ENCODE measurements around the gene TICAM2. TPM values are rescaled to one million over a fixed set of nuclear protein-coding genes. Genes with fewer than 3 reads are reported as not detected.

TICAM2 gene
- total and polyA plus RNA-seq, 2 experiments from 2014 or later, result 2.1 to 2.5 TPM

DNA sequence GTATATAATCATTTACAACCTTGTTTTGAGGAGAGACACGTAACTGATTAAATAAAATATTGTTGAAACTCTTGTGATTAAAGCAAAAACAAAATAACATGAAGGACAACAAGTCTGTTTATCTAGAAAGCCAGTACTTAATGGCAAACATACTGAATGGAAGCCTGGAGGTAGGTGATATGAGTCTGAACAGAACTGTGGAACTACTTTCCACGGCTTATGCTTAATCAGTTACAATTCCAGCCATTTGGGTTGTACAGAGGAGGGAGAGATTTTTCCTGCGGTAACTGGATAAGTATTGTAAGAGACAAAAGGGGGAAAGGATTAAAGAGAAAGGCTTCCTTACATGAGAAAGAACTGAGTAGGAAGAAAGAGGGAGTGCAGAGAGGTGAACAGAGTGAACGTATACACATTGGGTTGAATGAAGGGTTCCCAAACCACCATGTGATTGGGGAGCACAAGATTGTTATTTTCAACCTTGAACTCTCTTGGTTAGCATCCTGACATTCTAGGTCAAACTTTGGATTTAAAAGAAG lies 19.2 kb upstream of the TICAM2 start:
- no peak for TF ChIP-seq CTCF (IDR thresholded peaks at IDR 0.05; ENCODE audit: poor library complexity)
- no peak for TF ChIP-seq EZH2phosphoT487 (IDR thresholded peaks at IDR 0.05; ENCODE audit: low read depth, severe bottlenecking, unreplicated experiment)
- H3K4me2 ChIP-seq, result peak overlapping the region; percentile 27
- 80% methylated on average over 4 of the region's 4 CpGs for WGBS (ENCODE audit: low lambda C conversion rate, missing lambda C conversion rate)

GRCh38 chr5:115616892-115617291 lies 14.6 kb upstream of the TICAM2 start:
- H3K4me3 ChIP-seq, result no peak overlapping the region
- DNase-seq (ENCODE audit: low spot score), result no peak
- no peaks in the 10 kb centered on the region for H3K27me3 ChIP-seq
- peaks cover 49% of the 10 kb centered on the region for H3K79me2 ChIP-seq
- no peaks in the 10 kb centered on the region for H3K36me3 ChIP-seq (replicated peaks; ENCODE audit: insufficient read depth, low read depth)
- no peak for TF ChIP-seq EZH2phosphoT487 (IDR thresholded peaks at IDR 0.05; ENCODE audit: low read depth, severe bottlenecking, unreplicated experiment)
- no peak for TF ChIP-seq CTCF (IDR thresholded peaks at IDR 0.05; ENCODE audit: poor library complexity)
- TF ChIP-seq EZH2 (IDR thresholded peaks at IDR 0.05; ENCODE audit: borderline replicate concordance), result no peak
- WGBS (ENCODE audit: low lambda C conversion rate, missing lambda C conversion rate), result 33% methylated on average over 1 of the region's 1 CpG
- no peaks in the 10 kb centered on the region for H3K9me2 ChIP-seq (replicated peaks; ENCODE audit: insufficient read depth)
- H3K4me2 ChIP-seq, result no peak overlapping the region
- no peak overlapping the region for H3K27ac ChIP-seq
- peaks cover 15% of the 10 kb centered on the region for H4K20me1 ChIP-seq (ENCODE audit: insufficient read depth, poor library complexity, severe bottlenecking)
- no peaks in the 10 kb centered on the region for H3K9me3 ChIP-seq (ENCODE audit: low read depth)
- no peak overlapping the region for H2AFZ ChIP-seq
- H3K4me1 ChIP-seq (ENCODE audit: insufficient read depth), result no peaks in the 10 kb centered on the region

More for the DNA sequence above, 19.2 kb upstream of the TICAM2 start:
- no peaks in the 10 kb centered on the region for H3K9me2 ChIP-seq (replicated peaks; ENCODE audit: insufficient read depth)
- no peaks in the 10 kb centered on the region for H3K36me3 ChIP-seq (replicated peaks; ENCODE audit: insufficient read depth, low read depth)
- H4K20me1 ChIP-seq (ENCODE audit: insufficient read depth, poor library complexity, severe bottlenecking), result peaks cover 40% of the 10 kb centered on the region
- no peaks in the 10 kb centered on the region for H3K9me3 ChIP-seq (ENCODE audit: low read depth)
- H3K27ac ChIP-seq, result no peak overlapping the region
- no peaks in the 10 kb centered on the region for H3K27me3 ChIP-seq
- H3K4me3 ChIP-seq, result no peak overlapping the region
- peaks cover 82% of the 10 kb centered on the region for H3K79me2 ChIP-seq
- H2AFZ ChIP-seq, result no peak overlapping the region
- H3K4me1 ChIP-seq (ENCODE audit: insufficient read depth), result peaks cover 10% of the 10 kb centered on the region
- DNase-seq (ENCODE audit: low spot score), result no peak

DNA sequence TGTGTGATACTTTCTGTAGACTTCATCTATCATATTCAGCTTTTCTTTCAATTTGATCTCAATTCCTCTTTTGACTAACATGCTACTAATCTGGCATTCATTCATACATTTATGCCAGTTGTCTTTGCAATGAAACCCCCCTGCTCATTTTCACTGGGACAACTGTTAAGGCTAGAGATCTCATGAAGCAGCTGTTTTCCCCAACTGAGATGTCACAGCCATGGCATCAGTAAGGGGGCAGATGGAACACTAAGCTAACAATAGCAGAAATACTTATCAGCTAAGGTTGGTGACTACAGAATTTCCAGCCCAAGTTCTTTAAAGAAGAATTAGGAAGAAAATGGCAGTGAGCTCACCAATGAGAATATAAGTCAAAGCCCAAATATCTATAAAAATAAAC lies 14.2 kb upstream of the TICAM2 start:
- H3K9me3 ChIP-seq (ENCODE audit: low read depth), result no peaks in the 10 kb centered on the region
- TF ChIP-seq EZH2 (IDR thresholded peaks at IDR 0.05; ENCODE audit: borderline replicate concordance), result no peak
- no peak for TF ChIP-seq CTCF (IDR thresholded peaks at IDR 0.05; ENCODE audit: poor library complexity)
- TF ChIP-seq EZH2phosphoT487 (IDR thresholded peaks at IDR 0.05; ENCODE audit: low read depth, severe bottlenecking, unreplicated experiment), result no peak
- H3K9me2 ChIP-seq (replicated peaks; ENCODE audit: insufficient read depth), result no peaks in the 10 kb centered on the region
- no peak overlapping the region for H3K4me3 ChIP-seq
- H2AFZ ChIP-seq, result no peak overlapping the region
- H3K79me2 ChIP-seq, result peaks cover 47% of the 10 kb centered on the region
- peaks cover 11% of the 10 kb centered on the region for H4K20me1 ChIP-seq (ENCODE audit: insufficient read depth, poor library complexity, severe bottlenecking)
- no peak overlapping the region for H3K27ac ChIP-seq
- no peak for DNase-seq (ENCODE audit: low spot score)
- no peaks in the 10 kb centered on the region for H3K36me3 ChIP-seq (replicated peaks; ENCODE audit: insufficient read depth, low read depth)
- H3K27me3 ChIP-seq, result no peaks in the 10 kb centered on the region
- H3K4me1 ChIP-seq (ENCODE audit: insufficient read depth), result no peaks in the 10 kb centered on the region
- H3K4me2 ChIP-seq, result no peak overlapping the region

- Histone ChIP-seq H4K20me1 (ENCODE audit: insufficient read depth, poor library complexity, severe bottlenecking) (no peaks in the 10 kb centered on the region), H3K27me3 (no peaks in the 10 kb centered on the region), H3K4me3 (no peak overlapping the region), H2AFZ (no peak overlapping the region), H3K79me2 (peaks cover 16% of the 10 kb centered on the region), H3K4me2 (no peak overlapping the region), H3K27ac (no peak overlapping the region), H3K36me3 (replicated peaks; ENCODE audit: insufficient read depth, low read depth) (no peaks in the 10 kb centered on the region), H3K9me2 (replicated peaks; ENCODE audit: insufficient read depth) (no peaks in the 10 kb centered on the region), H3K9me3 (ENCODE audit: low read depth) (no peaks in the 10 kb centered on the region), H3K4me1 (ENCODE audit: insufficient read depth) (no peaks in the 10 kb centered on the region)
- WGBS (ENCODE audit: low lambda C conversion rate, missing lambda C conversion rate), result 96% methylated on average over 5 of the region's 5 CpGs
- TF ChIP-seq EZH2phosphoT487 (IDR thresholded peaks at IDR 0.05; ENCODE audit: low read depth, severe bottlenecking, unreplicated experiment) (no peak), CTCF (IDR thresholded peaks at IDR 0.05; ENCODE audit: poor library complexity) (no peak), EZH2 (IDR thresholded peaks at IDR 0.05; ENCODE audit: borderline replicate concordance) (no peak)
- DNase-seq (ENCODE audit: low spot score), result no peak
These were observed 9.6 kb upstream of the TICAM2 start for GRCh38 chr5:115611873-115612272.

Data from hepatocyte (in vitro differentiated cells).